Measurements from ENCODE around the gene PLD4.

The PLD4 gene

DNA sequence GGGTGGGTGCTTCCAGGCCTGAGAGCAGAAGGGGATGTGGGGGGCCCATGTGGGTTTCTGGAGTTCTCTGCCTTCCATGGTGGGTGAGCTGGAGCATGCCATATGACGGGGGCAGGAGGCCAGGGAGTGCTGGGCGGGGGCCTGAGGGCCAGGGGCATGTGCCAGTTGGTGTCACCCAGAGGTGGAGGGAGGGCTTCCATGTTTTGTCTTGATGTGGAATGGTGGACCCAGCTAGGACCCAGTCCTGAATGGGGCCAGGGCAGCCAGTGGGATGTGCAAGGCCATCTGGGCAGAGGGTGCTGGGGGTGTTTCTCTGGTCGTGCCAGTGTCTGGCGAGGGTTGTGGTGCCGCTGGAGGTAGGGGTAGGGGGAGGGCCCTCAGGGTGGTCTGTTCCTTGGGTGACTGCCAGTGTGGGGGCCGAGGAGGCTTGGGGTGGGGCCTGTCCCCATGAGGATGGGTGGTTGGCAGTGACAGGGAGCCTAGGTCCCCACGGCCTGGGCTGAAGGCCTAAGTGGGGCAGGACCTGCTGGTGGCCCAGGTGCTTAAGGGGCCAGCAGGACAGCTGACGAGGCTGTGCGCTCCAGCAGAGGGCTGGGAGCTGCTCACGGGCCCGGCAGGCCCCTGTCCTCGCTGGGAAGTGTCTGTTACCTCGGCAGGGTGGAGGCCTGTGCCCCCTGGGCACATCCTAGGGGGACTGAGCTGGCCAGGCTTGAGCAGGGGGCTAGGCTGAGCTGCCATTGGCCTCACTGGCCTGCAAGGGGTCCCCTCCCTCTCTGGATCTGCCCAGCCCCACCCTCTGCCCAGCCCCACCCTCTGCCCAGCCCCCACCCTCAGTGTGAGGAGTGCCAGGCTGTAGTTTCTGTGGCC, 32.8 kb upstream of the PLD4 start:
- H3K9me3 Mint-ChIP-seq, result no peaks in the 10 kb centered on the region
- DNase-seq (peak; percentile 1), ATAC-seq (no peak)
- H3K4me3 Mint-ChIP-seq, result no peak overlapping the region
- no peaks in the 10 kb centered on the region for H3K27me3 Mint-ChIP-seq
- no peaks in the 10 kb centered on the region for H3K36me3 Mint-ChIP-seq (ENCODE audit: low read depth)
- peaks cover 4% of the 10 kb centered on the region for H3K4me1 Mint-ChIP-seq
- no peak overlapping the region for H3K27ac Mint-ChIP-seq

GRCh38 chr14:104892531-104893434, 31.9 kb upstream of the PLD4 start:
- Mint-ChIP-seq H3K27ac (no peak overlapping the region), H3K4me3 (no peak overlapping the region), H3K4me1 (peaks cover 4% of the 10 kb centered on the region), H3K27me3 (no peaks in the 10 kb centered on the region), H3K36me3 (ENCODE audit: low read depth) (no peaks in the 10 kb centered on the region), H3K9me3 (no peaks in the 10 kb centered on the region)
- no peak for ATAC-seq
- peak; percentile 0 for DNase-seq

GRCh38 chr14:104893435-104894207, 31.1 kb upstream of the PLD4 start:
- Mint-ChIP-seq H3K36me3 (ENCODE audit: low read depth) (no peaks in the 10 kb centered on the region), H3K27me3 (no peaks in the 10 kb centered on the region), H3K9me3 (no peaks in the 10 kb centered on the region), H3K27ac (no peak overlapping the region), H3K4me3 (no peak overlapping the region), H3K4me1 (peaks cover 4% of the 10 kb centered on the region)
- ATAC-seq, result no peak
- peak; percentile 1 for DNase-seq

DNA sequence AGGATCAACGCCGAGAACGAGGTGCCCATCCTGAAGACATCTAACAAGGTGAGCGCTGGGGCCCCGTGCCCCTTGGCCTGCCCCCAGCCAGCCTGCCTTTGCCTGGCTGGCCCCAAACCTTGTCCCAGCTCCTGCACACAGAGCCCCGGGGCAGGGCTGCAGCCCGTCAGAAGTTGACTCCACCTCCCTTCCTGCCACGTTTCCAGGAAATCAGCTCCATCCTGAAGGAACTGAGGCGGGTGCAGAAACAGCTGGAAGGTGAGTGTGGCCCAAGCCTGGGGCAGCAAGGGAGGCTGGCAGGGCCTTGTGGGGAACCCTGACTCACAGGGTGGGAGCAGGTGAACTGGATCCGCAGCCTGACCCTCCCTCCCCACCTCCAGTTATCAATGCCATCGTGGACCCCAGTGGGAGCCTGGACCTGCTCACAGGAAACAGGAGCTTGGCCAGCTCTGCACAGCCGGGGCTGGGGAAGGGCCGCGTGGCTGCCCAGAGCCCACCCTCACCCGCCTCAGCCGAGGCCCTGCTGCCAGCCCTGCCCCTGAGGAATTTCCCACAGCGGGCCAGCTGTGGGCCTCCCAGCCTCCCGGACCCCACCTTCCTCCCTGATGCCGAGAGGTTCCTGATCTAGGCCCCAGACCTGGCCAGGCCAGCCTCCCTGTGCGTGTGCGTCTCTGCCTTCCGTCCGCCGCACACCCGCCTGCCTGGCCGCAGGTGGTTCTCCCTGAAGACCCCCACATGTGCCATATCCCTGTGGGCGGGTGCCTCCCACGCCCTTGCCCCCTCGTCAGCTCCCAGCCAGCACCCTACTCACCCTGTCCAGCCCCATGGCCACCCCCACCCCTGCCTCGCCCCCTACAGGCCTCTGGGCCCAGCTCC, 30.1 kb upstream of the PLD4 start:
- DNase-seq, result no peak
- Mint-ChIP-seq H3K4me3 (no peak overlapping the region), H3K9me3 (no peaks in the 10 kb centered on the region), H3K27ac (no peak overlapping the region), H3K27me3 (no peaks in the 10 kb centered on the region), H3K36me3 (ENCODE audit: low read depth) (no peaks in the 10 kb centered on the region), H3K4me1 (peaks cover 4% of the 10 kb centered on the region)
- no peak for ATAC-seq

DNA sequence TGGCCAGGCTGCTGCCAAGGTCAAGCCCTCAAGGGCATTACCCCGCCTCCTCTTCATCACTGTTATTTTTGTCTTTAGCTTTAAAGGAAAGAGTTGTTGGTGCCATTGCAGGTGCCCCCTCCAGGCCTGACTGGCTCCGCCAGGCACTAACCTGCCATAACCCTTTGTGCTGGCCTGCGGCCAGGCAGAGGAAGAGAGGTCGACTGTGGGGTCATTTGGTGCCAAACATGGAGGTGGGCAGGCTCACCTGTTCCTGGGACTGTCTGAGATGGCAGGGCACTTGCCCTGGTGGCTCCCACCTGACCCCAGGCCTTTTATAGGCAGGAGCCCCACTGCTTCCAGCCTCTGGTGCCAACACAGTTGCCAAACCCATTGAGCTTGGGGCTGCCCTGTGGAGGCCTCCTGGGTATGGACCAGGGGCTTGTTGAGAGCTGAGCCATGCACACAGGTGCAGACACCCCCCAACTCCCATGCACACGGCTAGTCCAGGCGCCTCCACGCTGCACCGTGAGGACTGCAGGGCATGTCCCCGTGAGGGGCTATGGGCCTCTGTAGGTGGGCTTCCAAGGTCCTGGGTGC, 29.4 kb upstream of the PLD4 start:
- Mint-ChIP-seq H3K27ac (no peak overlapping the region), H3K36me3 (ENCODE audit: low read depth) (no peaks in the 10 kb centered on the region), H3K4me3 (no peak overlapping the region), H3K9me3 (no peaks in the 10 kb centered on the region), H3K4me1 (peaks cover 4% of the 10 kb centered on the region), H3K27me3 (no peaks in the 10 kb centered on the region)
- DNase-seq (no peak), ATAC-seq (no peak)

GRCh38 chr14:104895786-104896661, 28.7 kb upstream of the PLD4 start:
- no peak for ATAC-seq
- H3K4me1 Mint-ChIP-seq, result peaks cover 4% of the 10 kb centered on the region
- no peak for DNase-seq
- no peaks in the 10 kb centered on the region for H3K36me3 Mint-ChIP-seq (ENCODE audit: low read depth)
- H3K4me3 Mint-ChIP-seq, result no peak overlapping the region
- no peaks in the 10 kb centered on the region for H3K27me3 Mint-ChIP-seq
- H3K27ac Mint-ChIP-seq, result no peak overlapping the region
- no peaks in the 10 kb centered on the region for H3K9me3 Mint-ChIP-seq

DNA sequence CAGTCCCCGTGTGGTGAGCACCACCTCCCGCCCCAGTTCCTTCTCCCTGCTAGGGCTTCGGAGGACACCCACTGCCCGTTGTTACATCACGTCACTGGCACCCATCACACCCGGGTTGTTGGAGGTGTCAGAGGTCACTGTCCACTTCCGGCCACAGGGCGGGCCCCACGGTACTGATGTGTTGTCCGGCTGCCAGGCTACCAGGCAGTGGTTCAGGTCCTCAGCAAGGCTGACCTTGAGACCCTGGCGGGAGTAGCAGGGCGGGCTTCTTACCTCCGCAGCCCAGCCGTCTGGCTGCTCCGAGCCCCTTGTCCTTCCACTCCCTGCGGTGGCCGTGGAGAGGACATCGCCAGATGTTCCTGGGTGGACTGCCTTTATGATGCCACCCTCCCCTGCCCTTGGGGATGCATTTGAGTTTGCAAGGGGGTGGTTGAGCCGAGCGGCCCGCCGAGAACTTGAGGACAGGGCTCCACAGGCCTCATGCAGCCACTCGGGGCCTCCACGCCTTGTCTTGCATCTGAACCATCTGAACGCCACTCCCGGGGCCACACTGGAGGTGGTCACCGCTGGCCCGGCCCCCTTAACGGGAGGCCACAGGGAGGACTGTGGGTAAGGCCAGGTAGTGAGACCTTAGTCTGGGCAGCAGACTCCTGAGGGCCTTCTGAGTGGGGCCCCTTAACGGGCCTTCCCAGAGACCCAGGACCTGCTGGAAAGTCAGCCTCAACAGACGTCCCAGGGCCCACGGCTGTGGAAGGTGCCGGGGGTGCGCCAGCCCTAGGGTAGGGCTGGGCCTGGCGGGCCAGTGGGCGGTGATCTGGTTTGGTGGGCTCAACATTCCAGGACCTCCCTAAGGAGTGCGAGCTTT, 27.1 kb upstream of the PLD4 start:
- no peak for DNase-seq
- Mint-ChIP-seq H3K9me3 (no peaks in the 10 kb centered on the region), H3K27ac (no peak overlapping the region), H3K4me1 (peaks cover 4% of the 10 kb centered on the region), H3K4me3 (no peak overlapping the region), H3K36me3 (ENCODE audit: low read depth) (no peaks in the 10 kb centered on the region), H3K27me3 (peaks cover 2% of the 10 kb centered on the region)
- no peak for ATAC-seq

GRCh38 chr14:104898195-104898558, 26.5 kb upstream of the PLD4 start:
- Mint-ChIP-seq H3K36me3 (ENCODE audit: low read depth) (no peaks in the 10 kb centered on the region), H3K27me3 (peaks cover 2% of the 10 kb centered on the region), H3K27ac (no peak overlapping the region), H3K4me1 (peaks cover 4% of the 10 kb centered on the region), H3K4me3 (no peak overlapping the region), H3K9me3 (no peaks in the 10 kb centered on the region)
- DNase-seq (no peak), ATAC-seq (no peak)

DNA sequence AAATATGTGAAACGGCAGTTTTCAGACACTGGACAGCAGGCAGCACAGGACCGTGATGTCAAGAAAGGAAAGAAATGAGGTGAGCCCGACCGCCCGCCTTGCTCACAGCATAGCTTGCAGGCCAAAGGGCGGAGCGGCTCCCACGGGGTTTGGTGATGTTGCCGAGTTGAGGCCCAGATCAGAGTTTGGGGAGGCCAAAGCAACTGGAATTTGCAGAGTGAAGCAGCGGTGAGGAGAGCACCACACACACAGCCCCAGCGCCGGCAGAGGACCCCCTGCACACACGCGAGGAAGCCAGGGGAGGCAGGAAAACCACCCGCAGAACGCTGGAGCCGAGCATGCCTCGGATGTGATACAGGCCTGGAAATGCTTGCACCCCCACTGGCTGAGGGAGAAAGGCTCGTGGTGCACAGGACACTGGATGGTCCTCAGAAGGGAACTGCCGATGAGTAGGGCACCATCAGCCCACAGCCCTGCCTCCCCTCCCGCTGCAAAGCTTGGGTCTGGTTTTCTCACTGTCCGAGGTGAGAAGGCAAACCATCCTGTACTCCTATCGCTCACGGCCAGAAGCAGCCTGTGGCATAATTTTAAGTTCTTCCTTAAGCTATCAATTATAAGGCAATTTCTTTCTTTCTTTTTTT, 25.7 kb upstream of the PLD4 start:
- ATAC-seq (no peak), DNase-seq (no peak)
- peaks cover 5% of the 10 kb centered on the region for H3K27me3 Mint-ChIP-seq
- no peak overlapping the region for H3K4me3 Mint-ChIP-seq
- H3K9me3 Mint-ChIP-seq, result no peaks in the 10 kb centered on the region
- H3K4me1 Mint-ChIP-seq, result peaks cover 4% of the 10 kb centered on the region
- no peak overlapping the region for H3K27ac Mint-ChIP-seq
- no peaks in the 10 kb centered on the region for H3K36me3 Mint-ChIP-seq (ENCODE audit: low read depth)

DNA sequence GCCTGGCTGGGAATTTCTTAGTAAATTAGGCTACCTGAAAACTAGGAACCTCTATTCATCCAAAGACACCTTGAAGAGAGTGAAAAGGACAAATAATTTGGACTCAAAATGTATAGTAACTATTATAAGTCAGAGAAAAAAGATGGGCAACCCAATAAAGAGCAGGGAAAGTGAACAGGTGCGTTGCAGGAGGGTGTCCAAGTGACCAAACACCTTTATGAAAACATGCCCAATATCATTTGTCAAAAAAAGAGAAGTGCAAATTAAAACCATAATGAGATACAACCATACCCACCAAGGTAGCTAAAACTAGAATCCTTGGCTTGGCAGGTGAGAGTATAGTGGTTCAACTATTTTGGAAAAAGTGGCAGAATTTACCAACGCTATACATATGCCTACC, 24.9 kb upstream of the PLD4 start:
- no peak for ATAC-seq
- no peaks in the 10 kb centered on the region for H3K36me3 Mint-ChIP-seq (ENCODE audit: low read depth)
- H3K4me1 Mint-ChIP-seq, result peaks cover 4% of the 10 kb centered on the region
- H3K9me3 Mint-ChIP-seq, result no peaks in the 10 kb centered on the region
- H3K27me3 Mint-ChIP-seq, result peaks cover 12% of the 10 kb centered on the region
- no peak overlapping the region for H3K4me3 Mint-ChIP-seq
- H3K27ac Mint-ChIP-seq, result no peak overlapping the region
- DNase-seq, result no peak

DNA sequence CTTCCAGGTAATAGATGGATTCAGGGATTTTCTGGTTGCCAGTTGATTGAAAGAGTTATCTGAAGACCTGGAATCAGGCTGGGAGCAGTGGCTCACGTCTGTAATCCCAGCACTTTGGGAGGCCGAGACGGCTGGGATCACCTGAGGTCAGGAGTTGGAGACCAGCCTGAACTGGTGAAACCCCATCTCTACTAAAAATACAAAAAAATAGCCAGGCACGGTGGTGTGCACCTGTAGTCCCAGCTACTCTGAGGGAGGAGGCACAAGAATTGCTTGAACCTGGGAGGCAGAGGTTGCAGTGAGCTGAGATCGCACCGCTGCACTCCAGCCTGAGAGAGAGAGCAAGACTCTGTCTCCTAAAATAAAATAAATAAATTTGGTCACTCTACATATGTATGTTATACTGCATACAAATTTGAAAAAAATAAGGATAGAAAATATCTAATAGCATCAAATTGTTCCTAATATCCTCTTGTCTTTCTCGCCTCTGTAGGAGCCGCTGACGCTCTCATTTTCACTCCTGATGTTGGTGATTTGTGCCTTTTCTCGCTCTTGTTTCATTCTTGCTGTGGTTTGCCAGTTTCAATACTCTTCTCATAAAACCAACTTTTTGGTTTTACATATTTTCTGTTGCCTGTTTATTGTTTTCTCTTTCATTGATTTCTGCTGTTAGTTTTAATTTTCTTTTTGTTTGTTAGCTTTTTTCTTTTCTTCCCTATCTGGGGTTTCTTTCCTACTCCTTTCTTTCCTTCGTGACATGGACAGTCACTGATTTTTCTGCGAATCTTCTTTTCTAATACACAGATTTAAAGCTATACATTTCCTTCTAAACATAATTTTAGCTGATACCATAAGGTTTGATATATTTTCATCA, 23.8 kb upstream of the PLD4 start:
- no peak for DNase-seq
- peaks cover 4% of the 10 kb centered on the region for H3K4me1 Mint-ChIP-seq
- no peaks in the 10 kb centered on the region for H3K36me3 Mint-ChIP-seq (ENCODE audit: low read depth)
- H3K9me3 Mint-ChIP-seq, result no peaks in the 10 kb centered on the region
- peaks cover 14% of the 10 kb centered on the region for H3K27me3 Mint-ChIP-seq
- H3K27ac Mint-ChIP-seq, result no peak overlapping the region
- ATAC-seq, result no peak
- no peak overlapping the region for H3K4me3 Mint-ChIP-seq

Measured in activated naive CD8-positive, alpha-beta T cell treated with anti-CD3 and anti-CD28 coated beads, Interleukin-2, amount 50 U/mL, for 24 hours (primary cell).